ENCODE measurements around the gene CCDC182.
A peak's percentile ranks its signal among the peaks of the same experiment; 100 is the strongest.

The CCDC182 gene

DNA sequence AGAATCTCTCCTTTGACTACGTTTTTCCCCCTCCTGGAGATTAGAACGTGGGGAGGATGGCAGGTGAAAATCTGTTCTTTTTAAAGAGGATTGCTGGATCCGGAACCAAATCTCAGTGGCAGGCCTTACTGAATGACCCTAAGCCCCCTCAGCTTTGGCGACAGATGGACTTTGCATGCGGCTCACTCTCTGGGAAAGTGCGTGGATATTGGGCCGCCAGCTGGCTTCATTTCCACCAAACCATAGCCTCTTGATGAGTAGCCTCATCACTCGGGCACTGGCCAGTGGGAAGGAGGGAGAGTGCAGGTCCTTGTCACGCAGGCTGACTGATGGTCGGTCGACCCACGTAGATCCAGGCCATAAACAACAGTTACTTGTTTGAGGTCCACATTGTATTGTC, 31.3 kb upstream of the CCDC182 start:
- Histone ChIP-seq H3K9me3 (ENCODE audit: control insufficient read depth, insufficient read depth, low read length) (no peaks in the 10 kb centered on the region), H3K27me3 (ENCODE audit: control insufficient read depth, insufficient read depth, low read length) (no peaks in the 10 kb centered on the region; the same call in 1 of the 2 replicates), H3K27ac (ENCODE audit: low read depth, low read length) (no peak overlapping the region), H3K9ac (ENCODE audit: low read depth, low read length) (no peak overlapping the region), H3K36me3 (ENCODE audit: control insufficient read depth, insufficient read depth, low read length) (no peaks in the 10 kb centered on the region), H3K4me3 (ENCODE audit: low read depth, low read length) (no peak overlapping the region), H3K4me1 (ENCODE audit: control insufficient read depth, insufficient read depth, low read length) (peaks cover under 1% of the 10 kb centered on the region; the same call in 1 of the 2 replicates)

DNA sequence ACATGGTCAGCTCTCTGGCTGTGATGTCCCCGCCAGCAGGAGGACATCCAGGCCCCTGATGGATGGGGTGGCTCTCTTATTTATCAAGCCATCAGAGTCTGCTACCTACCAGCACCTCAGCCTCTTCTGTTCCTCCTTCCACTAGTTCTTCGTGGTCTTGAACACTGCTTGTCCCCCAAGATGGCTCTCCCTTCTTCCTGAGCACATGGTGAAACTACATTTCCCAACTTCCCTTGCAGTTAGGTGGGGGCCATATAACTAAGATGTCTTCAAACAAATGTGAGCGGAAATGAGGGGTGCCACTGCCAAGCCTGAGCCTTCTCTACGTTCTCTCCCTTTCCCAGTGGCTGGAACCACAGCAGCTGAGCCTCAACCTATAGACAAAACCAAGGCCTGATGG, 29.8 kb upstream of the CCDC182 start:
- Histone ChIP-seq H3K4me1 (ENCODE audit: control insufficient read depth, insufficient read depth, low read length) (no peaks in the 10 kb centered on the region), H3K9ac (ENCODE audit: low read depth, low read length) (no peak overlapping the region), H3K9me3 (ENCODE audit: control insufficient read depth, insufficient read depth, low read length) (no peaks in the 10 kb centered on the region), H3K4me3 (ENCODE audit: low read depth, low read length) (no peak overlapping the region), H3K36me3 (ENCODE audit: control insufficient read depth, insufficient read depth, low read length) (no peaks in the 10 kb centered on the region), H3K27ac (ENCODE audit: low read depth, low read length) (no peak overlapping the region), H3K27me3 (ENCODE audit: control insufficient read depth, insufficient read depth, low read length) (no peaks in the 10 kb centered on the region; the same call in 1 of the 2 replicates)

DNA sequence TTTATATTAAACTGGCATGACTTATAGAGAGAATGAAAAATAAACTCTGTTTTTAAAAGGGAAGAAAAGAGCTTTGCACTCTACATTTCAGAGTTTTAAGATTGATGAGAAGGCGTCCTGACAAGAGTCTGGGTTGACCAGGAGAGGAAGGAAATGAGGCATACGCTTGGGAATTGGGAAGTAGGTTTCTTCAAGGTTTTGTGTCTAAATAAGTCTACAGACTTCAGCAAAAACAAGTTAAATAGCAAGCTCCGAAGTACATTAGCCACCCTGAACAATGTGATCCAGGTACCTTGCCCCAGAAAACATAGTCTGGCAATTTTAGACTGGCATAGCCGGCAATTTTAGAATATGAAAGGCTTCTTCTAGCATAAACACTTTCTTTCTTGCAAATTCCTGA, 28.5 kb upstream of the CCDC182 start:
- H3K27me3 ChIP-seq (ENCODE audit: control insufficient read depth, insufficient read depth, low read length), result peaks cover 3% of the 10 kb centered on the region; the same call in 1 of the 2 replicates

DNA sequence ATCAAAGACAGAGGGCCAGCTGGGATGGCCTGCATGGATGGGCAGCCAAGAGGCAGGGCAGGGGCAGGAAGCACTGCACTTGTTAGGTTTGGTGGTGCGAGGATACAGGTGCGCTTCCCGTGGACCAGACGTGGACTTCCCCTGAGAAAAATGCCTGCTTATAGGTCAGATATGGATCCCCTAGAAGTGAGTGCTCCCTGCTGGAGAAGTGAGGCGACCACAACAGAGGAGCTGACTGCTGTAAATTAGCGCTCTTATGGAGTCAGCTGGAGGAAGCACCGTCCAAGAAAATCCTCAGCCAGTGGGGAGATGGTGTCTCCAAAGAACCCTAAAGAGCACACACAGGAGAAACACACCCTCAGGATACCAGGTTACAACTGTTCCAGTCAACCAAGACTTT, 27.7 kb upstream of the CCDC182 start:
- H3K27ac ChIP-seq (ENCODE audit: low read depth, low read length), result no peak overlapping the region
- no peaks in the 10 kb centered on the region for H3K9me3 ChIP-seq (ENCODE audit: control insufficient read depth, insufficient read depth, low read length)
- H3K4me1 ChIP-seq (ENCODE audit: control insufficient read depth, insufficient read depth, low read length), result peaks cover 11% of the 10 kb centered on the region
- H3K27me3 ChIP-seq (ENCODE audit: control insufficient read depth, insufficient read depth, low read length), result peaks cover 6% of the 10 kb centered on the region; the same call in 1 of the 2 replicates
- H3K4me3 ChIP-seq (ENCODE audit: low read depth, low read length), result no peak overlapping the region
- no peaks in the 10 kb centered on the region for H3K36me3 ChIP-seq (ENCODE audit: control insufficient read depth, insufficient read depth, low read length)
- H3K9ac ChIP-seq (ENCODE audit: low read depth, low read length), result no peak overlapping the region

More for the DNA sequence above, 28.5 kb upstream of the CCDC182 start:
- Histone ChIP-seq H3K4me1 (ENCODE audit: control insufficient read depth, insufficient read depth, low read length) (peaks cover 11% of the 10 kb centered on the region), H3K9me3 (ENCODE audit: control insufficient read depth, insufficient read depth, low read length) (no peaks in the 10 kb centered on the region), H3K27ac (ENCODE audit: low read depth, low read length) (no peak overlapping the region), H3K4me3 (ENCODE audit: low read depth, low read length) (no peak overlapping the region), H3K36me3 (ENCODE audit: control insufficient read depth, insufficient read depth, low read length) (no peaks in the 10 kb centered on the region), H3K9ac (ENCODE audit: low read depth, low read length) (no peak overlapping the region)

DNA sequence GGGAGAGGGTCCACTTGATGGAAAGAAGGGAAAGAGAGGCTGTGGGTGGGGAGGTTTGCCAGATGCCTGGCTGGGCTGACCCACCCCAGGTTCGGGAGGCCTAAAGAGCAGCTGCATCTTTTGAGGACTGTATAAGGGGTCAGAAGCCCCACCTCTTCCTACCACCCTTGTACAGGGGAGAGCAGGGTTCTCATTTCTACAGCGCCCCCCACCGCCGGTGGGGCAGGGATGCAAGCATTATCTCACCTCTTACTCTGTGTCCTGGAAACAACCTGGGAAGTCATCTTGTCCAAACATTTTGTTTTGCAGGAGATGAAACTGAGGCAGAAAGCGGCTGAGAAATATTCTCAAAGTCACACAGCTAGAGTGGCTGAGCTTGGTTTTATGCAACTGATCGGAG, 22.5 kb upstream of the CCDC182 start:
- Histone ChIP-seq H3K27ac (ENCODE audit: low read depth, low read length) (no peak overlapping the region), H3K4me3 (ENCODE audit: low read depth, low read length) (no peak overlapping the region), H3K9ac (ENCODE audit: low read depth, low read length) (no peak overlapping the region), H3K9me3 (ENCODE audit: control insufficient read depth, insufficient read depth, low read length) (no peaks in the 10 kb centered on the region), H3K27me3 (ENCODE audit: control insufficient read depth, insufficient read depth, low read length) (peaks cover 6% of the 10 kb centered on the region; the same call in 1 of the 2 replicates), H3K36me3 (ENCODE audit: control insufficient read depth, insufficient read depth, low read length) (no peaks in the 10 kb centered on the region), H3K4me1 (ENCODE audit: control insufficient read depth, insufficient read depth, low read length) (peaks cover 21% of the 10 kb centered on the region)

DNA sequence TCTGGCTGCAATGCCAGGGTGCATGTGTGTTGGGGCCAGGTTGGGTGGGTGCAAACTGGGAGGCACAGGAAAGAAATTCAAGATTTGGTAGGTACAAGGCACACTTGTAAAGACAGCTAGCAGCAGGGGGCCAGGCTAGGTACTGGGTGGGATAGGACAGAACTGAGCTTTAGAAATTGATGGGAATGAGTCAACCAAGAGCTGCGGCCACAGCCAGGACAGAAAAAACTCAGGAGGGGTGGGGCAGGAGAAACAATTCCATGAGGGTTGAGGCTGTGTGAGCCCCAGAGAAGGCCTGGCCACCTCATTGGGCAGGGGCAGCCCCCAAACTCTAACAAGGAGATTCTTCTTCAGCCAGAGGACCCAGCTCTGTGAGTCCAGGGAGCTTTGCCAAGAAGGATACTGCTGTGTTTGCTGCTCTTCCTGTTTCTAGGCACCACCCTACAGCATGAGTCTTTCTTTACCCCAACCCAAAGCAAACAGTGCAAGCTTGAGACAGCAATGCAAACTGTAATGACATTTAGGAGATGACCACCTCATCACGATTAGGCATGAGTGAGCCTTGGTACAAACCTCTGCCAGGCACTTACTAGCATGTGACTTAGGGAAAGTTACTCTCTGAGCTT, 21.3 kb upstream of the CCDC182 start:
- Histone ChIP-seq H3K36me3 (ENCODE audit: control insufficient read depth, insufficient read depth, low read length) (no peaks in the 10 kb centered on the region), H3K4me3 (ENCODE audit: low read depth, low read length) (no peak overlapping the region), H3K9me3 (ENCODE audit: control insufficient read depth, insufficient read depth, low read length) (no peaks in the 10 kb centered on the region), H3K9ac (ENCODE audit: low read depth, low read length) (no peak overlapping the region), H3K4me1 (ENCODE audit: control insufficient read depth, insufficient read depth, low read length) (peaks cover 31% of the 10 kb centered on the region), H3K27me3 (ENCODE audit: control insufficient read depth, insufficient read depth, low read length) (peaks cover 6% of the 10 kb centered on the region; the same call in 1 of the 2 replicates), H3K27ac (ENCODE audit: low read depth, low read length) (no peak overlapping the region)

DNA sequence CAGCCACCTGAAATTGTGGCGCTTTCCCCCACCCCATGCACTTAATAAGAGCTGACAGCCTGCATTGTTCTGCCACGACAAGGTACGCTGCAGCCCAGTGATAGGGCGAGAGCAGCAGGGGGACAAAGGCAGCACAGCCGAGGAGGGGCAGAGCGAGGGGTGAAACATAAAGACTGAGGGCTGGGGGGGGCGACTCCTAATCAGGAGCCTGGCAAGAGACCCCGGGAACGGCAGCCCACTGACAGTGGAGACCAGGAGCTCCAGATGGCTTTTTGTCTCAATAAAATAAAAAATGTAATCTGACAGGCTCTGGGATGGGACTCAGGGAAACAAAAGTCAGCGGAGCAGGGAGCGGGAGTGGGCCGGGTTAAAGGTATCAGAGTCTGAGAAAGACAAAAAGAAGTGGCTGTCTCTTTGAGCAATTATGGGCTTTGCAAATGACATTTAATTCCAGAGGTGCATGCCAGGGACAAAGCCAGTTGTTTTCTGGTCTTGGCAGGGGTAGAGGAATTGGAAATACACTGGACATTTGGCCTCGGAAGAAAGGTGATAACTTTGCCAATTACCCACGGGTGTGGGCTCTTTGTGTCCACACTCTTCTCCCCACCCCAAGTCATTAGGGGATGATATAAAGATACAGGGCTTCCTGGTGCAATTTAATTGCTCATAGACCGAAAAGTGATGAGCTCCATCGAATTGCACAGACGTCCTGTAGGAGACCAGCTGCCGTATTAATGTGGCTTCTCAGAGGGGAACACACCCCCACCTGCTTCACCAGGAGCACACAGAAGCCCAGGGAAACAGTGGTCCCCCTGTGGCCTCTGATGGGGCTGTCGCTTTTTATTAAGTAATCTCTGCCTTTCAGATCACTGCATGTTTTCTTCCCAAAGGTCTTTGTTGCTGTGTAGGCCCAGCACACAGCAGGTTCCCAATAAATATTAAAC, 17.6 kb upstream of the CCDC182 start:
- 0 out of 2 replicates have a peak overlapping the region, but pooled peaks have one; percentile 8 for H3K4me3 ChIP-seq (ENCODE audit: low read depth, low read length)
- no peaks in the 10 kb centered on the region for H3K9me3 ChIP-seq (ENCODE audit: control insufficient read depth, insufficient read depth, low read length)
- no peaks in the 10 kb centered on the region for H3K27me3 ChIP-seq (ENCODE audit: control insufficient read depth, insufficient read depth, low read length)
- H3K4me1 ChIP-seq (ENCODE audit: control insufficient read depth, insufficient read depth, low read length), result peaks cover 20% of the 10 kb centered on the region
- no peaks in the 10 kb centered on the region for H3K36me3 ChIP-seq (ENCODE audit: control insufficient read depth, insufficient read depth, low read length)
- H3K9ac ChIP-seq (ENCODE audit: low read depth, low read length), result no peak overlapping the region
- no peak overlapping the region for H3K27ac ChIP-seq (ENCODE audit: low read depth, low read length)

DNA sequence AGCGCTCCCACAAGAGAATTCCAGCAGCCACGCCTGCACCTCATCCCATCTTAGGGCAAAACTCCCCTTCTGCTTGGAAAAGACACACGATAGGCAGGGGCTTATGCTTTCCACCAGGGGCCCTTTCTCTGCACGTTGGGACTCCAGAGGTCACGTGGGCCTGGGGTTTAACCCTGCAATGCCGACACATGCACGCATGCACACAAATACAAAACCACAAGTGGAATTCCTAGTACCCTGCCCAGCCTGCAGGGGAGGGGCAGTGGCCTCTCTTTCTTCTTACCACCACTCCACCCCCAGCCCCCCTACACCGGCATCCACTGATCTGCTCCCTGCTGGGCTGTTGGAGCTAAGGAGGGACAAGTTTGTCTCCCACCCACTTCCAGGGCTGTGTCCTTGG, 16.8 kb upstream of the CCDC182 start:
- Histone ChIP-seq H3K27me3 (ENCODE audit: control insufficient read depth, insufficient read depth, low read length) (no peaks in the 10 kb centered on the region), H3K36me3 (ENCODE audit: control insufficient read depth, insufficient read depth, low read length) (no peaks in the 10 kb centered on the region), H3K4me1 (ENCODE audit: control insufficient read depth, insufficient read depth, low read length) (peaks cover 20% of the 10 kb centered on the region), H3K27ac (ENCODE audit: low read depth, low read length) (no peak overlapping the region), H3K9ac (ENCODE audit: low read depth, low read length) (no peak overlapping the region), H3K4me3 (ENCODE audit: low read depth, low read length) (0 out of 2 replicates have a peak overlapping the region, but pooled peaks have one; percentile 8), H3K9me3 (ENCODE audit: control insufficient read depth, insufficient read depth, low read length) (no peaks in the 10 kb centered on the region)

DNA sequence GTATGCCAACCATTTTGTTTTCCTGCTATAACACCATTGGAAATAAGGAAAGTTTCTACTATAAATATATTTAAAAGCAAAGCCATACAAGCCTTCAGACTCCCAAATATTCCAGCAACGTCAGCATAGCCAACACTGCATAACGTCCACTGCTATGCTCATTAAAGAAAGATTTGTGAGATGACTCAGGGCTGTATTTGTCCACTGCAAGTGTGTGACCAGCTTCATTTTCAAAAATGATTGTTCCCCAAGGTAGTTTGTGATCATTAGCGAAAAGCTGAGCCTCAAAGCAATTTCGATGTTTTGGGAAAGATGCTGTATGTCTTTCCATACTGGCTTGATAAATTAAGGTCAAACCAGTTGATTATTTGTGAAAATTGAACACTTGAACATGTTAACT, 14.9 kb upstream of the CCDC182 start:
- Histone ChIP-seq H3K9ac (ENCODE audit: low read depth, low read length) (no peak overlapping the region), H3K4me1 (ENCODE audit: control insufficient read depth, insufficient read depth, low read length) (peaks cover 20% of the 10 kb centered on the region), H3K27me3 (ENCODE audit: control insufficient read depth, insufficient read depth, low read length) (no peaks in the 10 kb centered on the region), H3K27ac (ENCODE audit: low read depth, low read length) (no peak overlapping the region), H3K9me3 (ENCODE audit: control insufficient read depth, insufficient read depth, low read length) (no peaks in the 10 kb centered on the region), H3K4me3 (ENCODE audit: low read depth, low read length) (no peak overlapping the region), H3K36me3 (ENCODE audit: control insufficient read depth, insufficient read depth, low read length) (no peaks in the 10 kb centered on the region)

DNA sequence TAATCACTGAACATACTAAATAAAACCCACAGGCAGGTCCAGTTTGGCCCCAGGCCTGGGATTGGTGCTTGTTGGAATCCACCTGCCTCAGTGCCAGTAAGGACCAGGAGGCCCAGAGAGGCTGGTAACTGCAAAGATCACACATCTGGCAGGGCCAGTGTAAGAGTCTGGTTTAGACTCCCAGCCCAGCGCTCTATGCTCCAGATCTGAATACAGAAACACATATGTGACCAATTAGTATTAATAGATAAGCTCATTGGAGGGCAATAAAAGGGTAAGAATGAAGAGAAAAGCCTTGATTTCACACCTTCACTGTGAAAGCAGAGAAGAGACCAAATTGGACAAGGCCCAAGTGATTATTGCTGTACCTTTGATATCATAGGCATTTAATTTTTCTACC, 13.6 kb upstream of the CCDC182 start:
- H3K27me3 ChIP-seq (ENCODE audit: control insufficient read depth, insufficient read depth, low read length), result no peaks in the 10 kb centered on the region
- no peak overlapping the region for H3K27ac ChIP-seq (ENCODE audit: low read depth, low read length)
- no peaks in the 10 kb centered on the region for H3K36me3 ChIP-seq (ENCODE audit: control insufficient read depth, insufficient read depth, low read length)
- H3K4me3 ChIP-seq (ENCODE audit: low read depth, low read length), result no peak overlapping the region
- no peak overlapping the region for H3K9ac ChIP-seq (ENCODE audit: low read depth, low read length)
- H3K9me3 ChIP-seq (ENCODE audit: control insufficient read depth, insufficient read depth, low read length), result no peaks in the 10 kb centered on the region
- peaks cover 20% of the 10 kb centered on the region for H3K4me1 ChIP-seq (ENCODE audit: control insufficient read depth, insufficient read depth, low read length)

DNA sequence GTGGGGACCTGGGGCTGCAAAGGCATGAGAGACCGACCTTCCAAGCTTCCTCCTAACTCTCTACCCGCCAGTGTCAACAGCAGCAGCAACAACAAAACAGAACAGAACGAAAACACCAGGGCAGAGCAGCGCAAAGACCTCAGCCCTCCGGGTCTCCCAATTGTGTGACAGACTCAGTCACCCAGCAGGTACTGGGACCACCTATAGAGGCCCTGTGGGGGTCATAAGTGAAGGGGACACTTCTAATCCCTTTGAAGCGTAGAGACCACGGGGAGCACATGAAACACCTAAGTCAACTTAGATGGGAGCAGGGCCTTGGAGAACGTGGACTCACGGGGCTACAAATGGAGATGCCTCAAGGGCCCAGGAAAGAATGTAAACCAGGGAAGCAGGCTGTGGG, 12.6 kb upstream of the CCDC182 start:
- no peak overlapping the region for H3K27ac ChIP-seq (ENCODE audit: low read depth, low read length)
- H3K9ac ChIP-seq (ENCODE audit: low read depth, low read length), result no peak overlapping the region
- peaks cover 12% of the 10 kb centered on the region for H3K4me1 ChIP-seq (ENCODE audit: control insufficient read depth, insufficient read depth, low read length)
- no peaks in the 10 kb centered on the region for H3K27me3 ChIP-seq (ENCODE audit: control insufficient read depth, insufficient read depth, low read length)
- no peak overlapping the region for H3K4me3 ChIP-seq (ENCODE audit: low read depth, low read length)
- no peaks in the 10 kb centered on the region for H3K9me3 ChIP-seq (ENCODE audit: control insufficient read depth, insufficient read depth, low read length)
- no peaks in the 10 kb centered on the region for H3K36me3 ChIP-seq (ENCODE audit: control insufficient read depth, insufficient read depth, low read length)

All from HUES48 (cell line).